ENCODE measurements around the gene HMGN5.

HMGN5 gene, protein sequence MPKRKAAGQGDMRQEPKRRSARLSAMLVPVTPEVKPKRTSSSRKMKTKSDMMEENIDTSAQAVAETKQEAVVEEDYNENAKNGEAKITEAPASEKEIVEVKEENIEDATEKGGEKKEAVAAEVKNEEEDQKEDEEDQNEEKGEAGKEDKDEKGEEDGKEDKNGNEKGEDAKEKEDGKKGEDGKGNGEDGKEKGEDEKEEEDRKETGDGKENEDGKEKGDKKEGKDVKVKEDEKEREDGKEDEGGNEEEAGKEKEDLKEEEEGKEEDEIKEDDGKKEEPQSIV

DNA sequence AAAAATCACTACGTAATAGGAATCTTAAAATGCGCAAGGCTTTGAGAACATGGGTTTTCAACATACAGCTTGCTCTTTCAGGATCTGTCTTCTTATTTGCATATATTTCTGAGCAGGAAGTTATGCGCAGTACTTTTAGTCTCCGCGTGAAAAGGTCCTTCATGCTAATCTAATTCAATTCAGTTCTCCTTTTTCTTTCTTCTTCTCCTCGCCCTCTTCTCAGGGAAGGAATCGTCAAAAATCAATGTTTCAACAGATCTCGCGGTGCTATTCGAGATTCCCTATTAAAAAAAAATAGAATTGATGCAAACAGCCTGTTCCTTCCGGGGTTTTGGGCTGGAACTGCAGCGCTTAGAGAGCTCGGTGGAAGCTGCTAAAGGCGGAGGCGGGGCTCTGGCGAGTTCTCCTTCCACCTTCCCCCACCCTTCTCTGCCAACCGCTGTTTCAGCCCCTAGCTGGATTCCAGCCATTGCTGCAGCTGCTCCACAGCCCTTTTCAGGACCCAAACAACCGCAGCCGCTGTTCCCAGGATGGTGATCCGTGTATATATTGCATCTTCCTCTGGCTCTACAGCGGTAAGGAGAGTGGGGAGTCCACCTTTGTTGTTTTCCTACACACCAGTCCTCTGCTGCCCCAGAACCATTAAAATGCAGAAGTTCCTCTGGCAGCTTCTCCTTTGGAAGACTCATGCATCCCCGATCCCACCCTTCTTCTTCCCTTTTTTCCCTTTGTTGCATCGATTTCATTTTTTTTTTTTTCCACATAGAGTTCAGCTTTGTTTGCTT, at the start of gene HMGN5, which contains the start of gene SH3BGRL:
TSS of gene HMGN5 (minus strand) at position 243 of the 785 bp plus-strand sequence. CDS start 80,364 bp downstream, outside the sequence.
TSS of gene SH3BGRL (plus strand) at position 432 of the 785 bp plus-strand sequence. CDS start at position 531, 99 bp downstream.
- Histone ChIP-seq H3K4me1 (ENCODE audit: insufficient read depth, low read length) (peaks cover 31% of the 10 kb centered on the region), H3K27me3 (ENCODE audit: insufficient read depth, low read length, poor library complexity) (no peaks in the 10 kb centered on the region), H3K9me3 (ENCODE audit: insufficient read depth, low read length, severe bottlenecking) (no peaks in the 10 kb centered on the region), H3K27ac (ENCODE audit: low read length) (peak within 1 kb of the TSS; percentile 97), H4K20me1 (ENCODE audit: insufficient read depth, low read length) (no peaks in the 10 kb centered on the region; the same call in 1 of the 2 replicates), H3K9ac (ENCODE audit: low read depth, low read length) (peak within 1 kb of the TSS; percentile 72), H3K4me2 (ENCODE audit: insufficient read depth, low read length) (peak within 1 kb of the TSS; percentile 83), H2AFZ (ENCODE audit: low read depth, low read length) (peak within 1 kb of the TSS; percentile 86), H3K4me3 (ENCODE audit: low read depth in 1 of 2, low read length in 2 of 2) (peak within 1 kb of the TSS; percentile 52 to 78), H3K36me3 (ENCODE audit: insufficient read depth, low read length) (no peaks in the 10 kb centered on the region; the same call in 1 of the 2 replicates), H3K79me2 (ENCODE audit: insufficient read depth, low read length) (peaks cover 56% of the 10 kb centered on the region)
- DNase-seq (peak; percentile 85), ATAC-seq (ENCODE audit: insufficient read depth, low read depth) (peak; percentile 97)
- no peak for TF ChIP-seq EZH2 (IDR thresholded peaks at IDR 0.05; ENCODE audit: borderline replicate concordance, low read depth, low read length, severe bottlenecking)
- TF ChIP-seq, protein P1, sequence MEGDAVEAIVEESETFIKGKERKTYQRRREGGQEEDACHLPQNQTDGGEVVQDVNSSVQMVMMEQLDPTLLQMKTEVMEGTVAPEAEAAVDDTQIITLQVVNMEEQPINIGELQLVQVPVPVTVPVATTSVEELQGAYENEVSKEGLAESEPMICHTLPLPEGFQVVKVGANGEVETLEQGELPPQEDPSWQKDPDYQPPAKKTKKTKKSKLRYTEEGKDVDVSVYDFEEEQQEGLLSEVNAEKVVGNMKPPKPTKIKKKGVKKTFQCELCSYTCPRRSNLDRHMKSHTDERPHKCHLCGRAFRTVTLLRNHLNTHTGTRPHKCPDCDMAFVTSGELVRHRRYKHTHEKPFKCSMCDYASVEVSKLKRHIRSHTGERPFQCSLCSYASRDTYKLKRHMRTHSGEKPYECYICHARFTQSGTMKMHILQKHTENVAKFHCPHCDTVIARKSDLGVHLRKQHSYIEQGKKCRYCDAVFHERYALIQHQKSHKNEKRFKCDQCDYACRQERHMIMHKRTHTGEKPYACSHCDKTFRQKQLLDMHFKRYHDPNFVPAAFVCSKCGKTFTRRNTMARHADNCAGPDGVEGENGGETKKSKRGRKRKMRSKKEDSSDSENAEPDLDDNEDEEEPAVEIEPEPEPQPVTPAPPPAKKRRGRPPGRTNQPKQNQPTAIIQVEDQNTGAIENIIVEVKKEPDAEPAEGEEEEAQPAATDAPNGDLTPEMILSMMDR (IDR thresholded peaks at IDR 0.05; ENCODE audit: borderline replicate concordance, extremely low read depth, low read length, poor library complexity, severe bottlenecking): no peak

DNA sequence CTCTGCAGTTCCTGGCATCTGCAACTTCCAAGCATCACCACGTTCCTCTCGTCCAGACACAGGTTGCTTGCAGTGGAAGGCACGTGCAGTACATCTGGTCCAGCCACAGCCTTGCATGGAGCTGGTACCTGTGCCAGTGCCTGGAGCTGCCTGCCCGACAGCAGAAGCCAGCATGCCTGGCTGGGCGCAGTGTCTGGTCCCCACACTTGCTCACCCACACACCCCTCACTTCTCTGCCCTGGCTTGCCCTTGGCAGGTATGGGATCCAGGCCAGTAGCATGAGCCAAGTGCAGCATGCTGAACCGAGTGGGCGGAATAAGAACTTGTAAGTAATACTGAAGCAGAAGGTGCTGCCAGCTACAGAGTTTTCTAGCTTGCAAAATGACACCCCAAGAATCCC, 40.0 kb upstream of the HMGN5 start:
- Histone ChIP-seq H3K9me3 (ENCODE audit: insufficient read depth, low read length, severe bottlenecking) (peaks cover 10% of the 10 kb centered on the region), H3K79me2 (ENCODE audit: insufficient read depth, low read length) (peaks cover 3% of the 10 kb centered on the region; the same call in 1 of the 2 replicates)

DNA sequence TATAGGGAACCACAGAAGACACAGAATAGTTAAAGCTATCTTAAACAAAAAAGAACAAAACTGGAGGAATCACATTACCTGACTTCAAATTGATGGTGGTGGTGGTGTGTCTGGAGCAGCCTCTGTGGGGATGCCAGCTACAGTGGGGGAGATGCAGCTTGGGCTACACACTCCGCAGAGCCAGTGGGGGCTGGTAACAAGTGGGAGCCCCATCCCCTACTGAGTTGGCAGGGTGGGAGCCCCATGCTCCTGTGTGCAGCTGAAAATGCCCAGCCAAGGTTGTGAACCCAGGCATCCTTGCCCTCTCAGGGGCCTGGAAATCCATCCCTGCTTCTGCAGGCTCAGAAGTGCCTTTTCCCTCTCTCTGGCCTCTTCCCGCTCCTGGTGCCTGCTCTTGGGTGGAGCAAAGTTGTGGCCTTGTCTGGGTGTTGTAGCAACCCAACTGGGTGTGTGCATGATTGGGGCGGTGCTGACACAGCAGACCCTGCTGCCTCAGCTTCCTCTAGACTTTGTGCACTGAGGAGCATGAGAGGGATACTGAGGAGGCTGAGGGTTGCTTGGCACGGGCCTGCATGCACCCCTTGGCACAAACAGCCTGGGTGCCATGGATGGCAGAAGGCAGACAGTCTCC, 39.1 kb upstream of the HMGN5 start:
- Histone ChIP-seq H3K9ac (ENCODE audit: low read depth, low read length) (no peak overlapping the region), H2AFZ (ENCODE audit: low read depth, low read length) (no peak overlapping the region), H4K20me1 (ENCODE audit: insufficient read depth, low read length) (no peaks in the 10 kb centered on the region), H3K4me3 (ENCODE audit: low read depth in 1 of 2, low read length in 2 of 2) (no peak overlapping the region), H3K27me3 (ENCODE audit: insufficient read depth, low read length, poor library complexity) (no peaks in the 10 kb centered on the region), H3K79me2 (ENCODE audit: insufficient read depth, low read length) (peaks cover 3% of the 10 kb centered on the region; the same call in 1 of the 2 replicates), H3K27ac (ENCODE audit: low read length) (no peak overlapping the region), H3K36me3 (ENCODE audit: insufficient read depth, low read length) (peaks cover 29% of the 10 kb centered on the region), H3K9me3 (ENCODE audit: insufficient read depth, low read length, severe bottlenecking) (peaks cover 10% of the 10 kb centered on the region), H3K4me2 (ENCODE audit: insufficient read depth, low read length) (no peak overlapping the region), H3K4me1 (ENCODE audit: insufficient read depth, low read length) (no peaks in the 10 kb centered on the region)
- TF ChIP-seq EZH2 (IDR thresholded peaks at IDR 0.05; ENCODE audit: borderline replicate concordance, low read depth, low read length, severe bottlenecking): no peak
- TF ChIP-seq, protein P1 (IDR thresholded peaks at IDR 0.05; ENCODE audit: borderline replicate concordance, extremely low read depth, low read length, poor library complexity, severe bottlenecking): no peak
- DNase-seq (no peak), ATAC-seq (ENCODE audit: insufficient read depth, low read depth) (no peak)

More for the DNA sequence above, 40.0 kb upstream of the HMGN5 start:
- Histone ChIP-seq H3K27ac (ENCODE audit: low read length) (no peak overlapping the region), H2AFZ (ENCODE audit: low read depth, low read length) (no peak overlapping the region), H3K27me3 (ENCODE audit: insufficient read depth, low read length, poor library complexity) (no peaks in the 10 kb centered on the region), H3K36me3 (ENCODE audit: insufficient read depth, low read length) (peaks cover 29% of the 10 kb centered on the region), H3K9ac (ENCODE audit: low read depth, low read length) (no peak overlapping the region), H3K4me2 (ENCODE audit: insufficient read depth, low read length) (no peak overlapping the region), H3K4me3 (ENCODE audit: low read depth in 1 of 2, low read length in 2 of 2) (no peak overlapping the region), H4K20me1 (ENCODE audit: insufficient read depth, low read length) (no peaks in the 10 kb centered on the region), H3K4me1 (ENCODE audit: insufficient read depth, low read length) (no peaks in the 10 kb centered on the region)
- ATAC-seq (ENCODE audit: insufficient read depth, low read depth) (no peak), DNase-seq (no peak)
- TF ChIP-seq, protein P1 (IDR thresholded peaks at IDR 0.05; ENCODE audit: borderline replicate concordance, extremely low read depth, low read length, poor library complexity, severe bottlenecking): no peak
- no peak for TF ChIP-seq EZH2 (IDR thresholded peaks at IDR 0.05; ENCODE audit: borderline replicate concordance, low read depth, low read length, severe bottlenecking)
